Activated B cell treated with CpG ODN at 0.5 μM for 24 hours (primary cell): Measurements from ENCODE around the gene PKN1. TPM values are rescaled to one million over a fixed set of nuclear protein-coding genes. Genes with fewer than 3 reads are reported as not detected.
A peak's percentile ranks its signal among the peaks of the same experiment; 100 is the strongest.

Experiments
- ATAC-seq: fragments of 200-7000 bp; cut with Tn5 transposase; one replicate; pipeline ENCODE4 v1.10.0; 2021; ENCODE audit warnings: low read depth, mild to moderate bottlenecking, moderate library complexity
- CTCF ChIA-PET: fragments of 350-600 bp; sonication (Branson Sonifier 250); formaldehyde crosslinking; loops from one replicate; lab custom pipeline; 2021; ENCODE audit warnings: antibody characterized with exemption; lab: Charles Lee
- POLR2A ChIA-PET: fragments of 350-600 bp; sonication (Branson Sonifier 250); formaldehyde crosslinking; loops from one replicate; lab custom pipeline; 2021; ENCODE audit warnings: antibody characterized with exemption; lab: Charles Lee
- DNase-seq: peaks from one replicate; pipeline ENCODE4 v3.0.0; 2022
- H3K27ac Mint-ChIP-seq: one replicate; pipeline ENCODE4 v1.8.0; 2020; ENCODE audit warnings: mixed read lengths
- H3K27me3 Mint-ChIP-seq: one replicate; pipeline ENCODE4 v1.8.0; 2021; ENCODE audit warnings: mixed read lengths
- H3K36me3 Mint-ChIP-seq: one replicate; pipeline ENCODE4 v1.8.0; 2021; ENCODE audit warnings: low read depth, mixed read lengths
- H3K4me1 Mint-ChIP-seq: one replicate; pipeline ENCODE4 v1.8.0; 2021; ENCODE audit warnings: mixed read lengths
- H3K4me3 Mint-ChIP-seq: one replicate; pipeline ENCODE4 v1.8.0; 2020; ENCODE audit warnings: mild to moderate bottlenecking, mixed read lengths
- H3K9me3 Mint-ChIP-seq: one replicate; pipeline ENCODE4 v1.8.0; 2020; ENCODE audit warnings: mixed read lengths
- CTCF ChIP-seq: fragments of 200-600 bp; IDR thresholded peaks from one replicate; pipeline ENCODE4 v1.8.0; 2022; ENCODE audit warnings: antibody characterized with exemption, mild to moderate bottlenecking
- intact Hi-C: fragments of 100-400 bp; cut with micrococcal nuclease; formaldehyde crosslinking; loops from one replicate; pipeline ENCODE4 v1.15.1; 2024
- total RNA-seq: library from RNA; stranded (reverse); gene quantifications from 2 replicates; pipeline ENCODE4 v1.2.3, GENCODE V29; 2022

The PKN1 gene
- total RNA-seq, 1 donor from 2014 or later, result 159 TPM

GRCh38 chr19:14404312-14404711 lies 28.8 kb upstream of the PKN1 start:
- ChIA-PET POLR2A (interaction anchor here (0.6 to 4.0 kb wide), 4 partner anchors 16 to 44 kb away, joined by 3 to 56 read pairs (median 10); partner anchors contain the start of gene ADGRE5), CTCF (interaction anchor here (1.1 to 8.5 kb wide), 4 partner anchors 42 to 268 kb away, joined by 4 to 76 read pairs (median 8); partner anchors contain the start of gene ASF1B)
- peaks cover 32% of the 10 kb centered on the region for H3K4me1 Mint-ChIP-seq
- no peak for TF ChIP-seq CTCF
- H3K27me3 Mint-ChIP-seq, result no peaks in the 10 kb centered on the region
- H3K4me3 Mint-ChIP-seq, result no peak overlapping the region
- intact Hi-C loops, result no loop called here
- ATAC-seq (no peak), DNase-seq (no peak)
- no peak overlapping the region for H3K27ac Mint-ChIP-seq
- peaks cover 80% of the 10 kb centered on the region for H3K36me3 Mint-ChIP-seq
- H3K9me3 Mint-ChIP-seq, result no peaks in the 10 kb centered on the region

- POLR2A ChIA-PET, result interaction anchor here (0.8 to 4.0 kb wide), 13 partner anchors 9 to 268 kb away, joined by 3 to 56 read pairs (median 9); partner anchors contain the start of genes ADGRE5 and ASF1B
- intact Hi-C loops, result loop anchor here (5.0 kb wide), 1 partner anchor 188 kb away; no protein-coding TSS in a partner anchor
- peaks cover 82% of the 10 kb centered on the region for H3K36me3 Mint-ChIP-seq
Measured at GRCh38 chr19:14405380-14405757, 27.7 kb upstream of the PKN1 start.

DNA sequence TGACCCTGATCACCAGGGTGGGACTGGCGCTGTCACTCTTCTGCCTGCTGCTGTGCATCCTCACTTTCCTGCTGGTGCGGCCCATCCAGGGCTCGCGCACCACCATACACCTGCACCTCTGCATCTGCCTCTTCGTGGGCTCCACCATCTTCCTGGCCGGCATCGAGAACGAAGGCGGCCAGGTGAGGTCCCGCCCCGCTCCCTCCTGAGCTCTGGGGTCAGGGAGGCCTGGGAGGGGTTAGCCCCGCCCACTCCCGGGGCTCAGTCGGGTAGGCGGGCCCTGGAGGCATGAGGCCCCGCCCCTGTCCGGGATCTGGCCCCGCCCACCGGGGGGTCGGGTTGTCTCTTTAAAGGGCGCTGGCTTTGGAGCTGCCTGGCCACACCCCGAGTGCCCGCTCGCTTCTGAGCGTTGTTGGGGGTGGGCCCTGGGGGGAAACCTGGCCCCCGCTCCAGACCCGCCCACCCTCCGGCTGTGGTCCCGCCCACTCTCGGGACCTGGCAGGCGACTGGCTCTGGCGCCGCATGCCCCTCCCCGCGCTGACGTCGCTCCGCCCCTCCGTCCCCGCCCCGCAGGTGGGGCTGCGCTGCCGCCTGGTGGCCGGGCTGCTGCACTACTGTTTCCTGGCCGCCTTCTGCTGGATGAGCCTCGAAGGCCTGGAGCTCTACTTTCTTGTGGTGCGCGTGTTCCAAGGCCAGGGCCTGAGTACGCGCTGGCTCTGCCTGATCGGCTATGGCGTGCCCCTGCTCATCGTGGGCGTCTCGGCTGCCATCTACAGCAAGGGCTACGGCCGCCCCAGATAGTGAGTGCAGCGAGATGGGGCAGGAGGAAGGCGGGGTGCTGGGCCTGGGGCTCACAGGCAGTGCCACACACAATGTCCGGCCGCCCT lies 27.1 kb upstream of the PKN1 start:
- Mint-ChIP-seq H3K27ac (peak overlapping the region; percentile 56), H3K27me3 (no peaks in the 10 kb centered on the region), H3K4me1 (peaks cover 37% of the 10 kb centered on the region), H3K4me3 (no peak overlapping the region), H3K36me3 (peaks cover 83% of the 10 kb centered on the region), H3K9me3 (no peaks in the 10 kb centered on the region)
- POLR2A ChIA-PET, result interaction anchor here (0.7 to 4.0 kb wide), 15 partner anchors 10 to 269 kb away, joined by 3 to 56 read pairs (median 6); partner anchors contain the start of genes ADGRE5 and ASF1B
- ATAC-seq (peak; percentile 88), DNase-seq (peak; percentile 93)
- no peak for TF ChIP-seq CTCF
- CTCF ChIA-PET, result interaction anchor here (0.6 to 8.5 kb wide), 16 partner anchors 10 to 269 kb away, joined by 3 to 76 read pairs (median 5); partner anchors contain the start of genes ADGRE5 and ASF1B
- intact Hi-C loops, result loop anchor here (1.0 to 5.0 kb wide), 5 partner anchors 45 to 526 kb away; partner anchors contain the start of gene ASF1B

More at GRCh38 chr19:14405380-14405757, 27.7 kb upstream of the PKN1 start:
- H3K4me3 Mint-ChIP-seq, result no peak overlapping the region
- CTCF ChIA-PET, result interaction anchor here (1.3 to 8.5 kb wide), 7 partner anchors 30 to 269 kb away, joined by 5 to 76 read pairs (median 7); partner anchors contain the start of gene ASF1B
- no peak for ATAC-seq
- no peaks in the 10 kb centered on the region for H3K9me3 Mint-ChIP-seq
- peaks cover 38% of the 10 kb centered on the region for H3K4me1 Mint-ChIP-seq
- H3K27me3 Mint-ChIP-seq, result no peaks in the 10 kb centered on the region
- TF ChIP-seq CTCF, result no peak
- no peak for DNase-seq
- no peak overlapping the region for H3K27ac Mint-ChIP-seq

- ATAC-seq (no peak), DNase-seq (no peak)
- Mint-ChIP-seq H3K36me3 (peaks cover 83% of the 10 kb centered on the region), H3K4me3 (peak overlapping the region; percentile 32), H3K4me1 (peaks cover 34% of the 10 kb centered on the region), H3K27ac (peak overlapping the region; percentile 56), H3K9me3 (no peaks in the 10 kb centered on the region), H3K27me3 (no peaks in the 10 kb centered on the region)
- TF ChIP-seq CTCF, result no peak
- POLR2A ChIA-PET, result interaction anchor here (0.7 to 4.0 kb wide), 12 partner anchors 9 to 270 kb away, joined by 3 to 56 read pairs (median 10); partner anchors contain the start of genes ADGRE5 and ASF1B
- CTCF ChIA-PET, result interaction anchor here (0.6 to 8.5 kb wide), 16 partner anchors 9 to 270 kb away, joined by 3 to 76 read pairs (median 5); partner anchors contain the start of genes ADGRE5 and ASF1B
- intact Hi-C loops, result loop anchor here (1.0 to 5.0 kb wide), 5 partner anchors 46 to 527 kb away; partner anchors contain the start of gene ASF1B
Measured at GRCh38 chr19:14406645-14407401, 26.3 kb upstream of the PKN1 start.
